PC-3 (cell line): Measurements from ENCODE around the gene RALGPS1. TPM values are rescaled to one million over a fixed set of nuclear protein-coding genes. Genes with fewer than 3 reads are reported as not detected.

Source experiments
- ATAC-seq: fragments of 200-7000 bp; cut with Tn5 transposase; 2 replicates; pipeline ENCODE4 v1.9.1; 2020; ENCODE audit warnings: mild to moderate bottlenecking, moderate library complexity
- BruUV-seq: library from RNA; stranded (reverse); fragments of 400-500 nt; replicated peaks from 2 replicates; lab custom pipeline; 2021; lab: Mats Ljungman, UMichigan
- CTCF ChIA-PET: fragments of 300-600 bp; sonication (Branson Sonifier 250); formaldehyde crosslinking; loops from one replicate; lab custom pipeline; 2022; ENCODE audit warnings: antibody characterized with exemption; lab: Charles Lee
- POLR2A ChIA-PET: fragments of 300-600 bp; sonication (Branson Sonifier 250); formaldehyde crosslinking; loops from one replicate; lab custom pipeline; 2022; ENCODE audit warnings: antibody characterized with exemption; ENCODE audit not compliant: unreplicated experiment; lab: Charles Lee
- DNase-seq: peaks from one replicate; pipeline ENCODE4 v3.0.0-alpha.2; 2015
- H2AFZ ChIP-seq: fragments of 300-600 bp; sonication (generic); 2 replicates; pipeline ENCODE4 v1.6.0; 2016; ENCODE audit warnings: antibody characterized with exemption, low read length
- H3F3A ChIP-seq: fragments of 300-600 bp; sonication (generic); one replicate; pipeline ENCODE4 v1.6.0; 2017; ENCODE audit warnings: antibody characterized with exemption, low read length, control low read depth, mild to moderate bottlenecking; ENCODE audit not compliant: unreplicated experiment
- H3K27ac ChIP-seq: fragments of 300-600 bp; sonication (generic); 2 replicates; pipeline ENCODE4 v1.5.1; 2016; ENCODE audit warnings: mild to moderate bottlenecking, low read length
- H3K27me3 ChIP-seq: fragments of 300-600 bp; sonication (generic); 2 replicates; pipeline ENCODE4 v1.6.1; 2016; ENCODE audit warnings: low read length, mixed read lengths
- H3K36me3 ChIP-seq: fragments of 300-600 bp; sonication (generic); 2 replicates; pipeline ENCODE4 v1.6.1; 2016; ENCODE audit warnings: low read depth, mixed run types, low read length, mixed read lengths
- H3K4me1 ChIP-seq: fragments of 300-600 bp; sonication (generic); 2 replicates; pipeline ENCODE4 v1.5.1; 2016; ENCODE audit warnings: low read length; ENCODE audit not compliant: insufficient read depth
- H3K4me2 ChIP-seq: fragments of 300-600 bp; sonication (generic); 2 replicates; pipeline ENCODE4 v1.6.0; 2016; ENCODE audit warnings: low read length
- H3K4me3 ChIP-seq: fragments of 300-600 bp; sonication (generic); 2 replicates; pipeline ENCODE4 v1.5.1; 2016; ENCODE audit warnings: mild to moderate bottlenecking, low read length, mixed read lengths
- H3K79me2 ChIP-seq: fragments of 300-600 bp; sonication (generic); 2 replicates; pipeline ENCODE4 v1.6.1; 2017; ENCODE audit warnings: low read length, mixed read lengths
- H3K9ac ChIP-seq: fragments of 300-600 bp; sonication (generic); 2 replicates; pipeline ENCODE4 v1.6.0; 2016; ENCODE audit warnings: mild to moderate bottlenecking, low read length
- H3K9me2 ChIP-seq: fragments of 300-600 bp; sonication (generic); replicated peaks from 2 replicates; pipeline ENCODE4 v1.6.1; 2016; ENCODE audit warnings: mixed run types, low read length, mixed read lengths
- H3K9me3 ChIP-seq: fragments of 300-600 bp; sonication (generic); 2 replicates; pipeline ENCODE4 v1.6.1; 2016; ENCODE audit warnings: low read length, mixed read lengths
- H4K20me1 ChIP-seq: fragments of 300-600 bp; sonication (generic); 2 replicates; pipeline ENCODE4 v1.6.1; 2016; ENCODE audit warnings: low read length, mixed read lengths
- CTCF ChIP-seq: fragments of 300-600 bp; sonication (generic); conservative IDR thresholded peaks from 2 replicates; pipeline ENCODE4 v1.5.1; 2017; ENCODE audit warnings: antibody characterized with exemption, low read depth, mild to moderate bottlenecking, low read length
- EZH2 ChIP-seq: fragments of 300-600 bp; sonication (generic); IDR thresholded peaks from one replicate; pipeline ENCODE4 v1.6.1; 2017; ENCODE audit warnings: antibody characterized with exemption, mild to moderate bottlenecking, low read length; ENCODE audit not compliant: unreplicated experiment
- EZH2phosphoT487 ChIP-seq: fragments of 300-600 bp; sonication (generic); IDR thresholded peaks from 2 replicates; pipeline ENCODE4 v1.6.1; 2018; ENCODE audit warnings: mild to moderate bottlenecking, antibody characterized with exemption, low read length, borderline replicate concordance
- intact Hi-C: fragments of 100-400 bp; cut with micrococcal nuclease; formaldehyde crosslinking; loops from 2 replicates; pipeline ENCODE4 v1.9.0; 2023
- total RNA-seq: library from RNA; depleted of rRNA; stranded (reverse); fragments of >200 nt; gene quantifications from 2 replicates; pipeline ENCODE4 v1.2.3, GENCODE V29; 2014

Gene RALGPS1
- total RNA-seq, 1 experiment from 2014 or later = 10.2 TPM

- H3K27ac ChIP-seq = no peak overlapping the region
- ChIA-PET CTCF (no interaction called here), POLR2A (no interaction called here)
- H3K4me2 ChIP-seq = no peak overlapping the region
- no peak overlapping the region for H3K4me3 ChIP-seq
- ATAC-seq = no peak
- H3K9ac ChIP-seq = no peak overlapping the region
- H3K36me3 ChIP-seq = no peaks in the 10 kb centered on the region
- H2AFZ ChIP-seq = no peak overlapping the region
- H3K27me3 ChIP-seq = no peaks in the 10 kb centered on the region
- TF ChIP-seq EZH2phosphoT487 = no peak
- TF ChIP-seq EZH2 = no peak
- no peak for TF ChIP-seq CTCF
- BruUV-seq = no TSS peak
- no peak for DNase-seq
- no peaks in the 10 kb centered on the region for H3F3A ChIP-seq
- H4K20me1 ChIP-seq = no peaks in the 10 kb centered on the region
- no peaks in the 10 kb centered on the region for H3K9me2 ChIP-seq
- H3K79me2 ChIP-seq = no peaks in the 10 kb centered on the region
- H3K4me1 ChIP-seq = no peaks in the 10 kb centered on the region
- no peaks in the 10 kb centered on the region for H3K9me3 ChIP-seq
- intact Hi-C loops = no loop called here
Observed at GRCh38 chr9:127148014-127148413, 233.4 kb downstream of the RALGPS1 start.

GRCh38 chr9:127149010-127149409 lies 234.4 kb downstream of the RALGPS1 start:
- POLR2A ChIA-PET = no interaction called here

More at GRCh38 chr9:127149010-127149409, 234.4 kb downstream of the RALGPS1 start:
- no peaks in the 10 kb centered on the region for H3K36me3 ChIP-seq
- intact Hi-C loops = no loop called here
- BruUV-seq = no TSS peak
- no peaks in the 10 kb centered on the region for H3K27me3 ChIP-seq
- ATAC-seq = no peak
- H3K9me2 ChIP-seq = no peaks in the 10 kb centered on the region
- no peak for TF ChIP-seq EZH2
- no peak for TF ChIP-seq EZH2phosphoT487
- no peak for TF ChIP-seq CTCF
- H3F3A ChIP-seq = no peaks in the 10 kb centered on the region
- no peaks in the 10 kb centered on the region for H3K9me3 ChIP-seq
- H2AFZ ChIP-seq = no peak overlapping the region
- CTCF ChIA-PET = no interaction called here
- no peak overlapping the region for H3K4me2 ChIP-seq
- H3K4me1 ChIP-seq = no peaks in the 10 kb centered on the region
- no peak overlapping the region for H3K4me3 ChIP-seq
- no peaks in the 10 kb centered on the region for H4K20me1 ChIP-seq
- DNase-seq = no peak
- H3K79me2 ChIP-seq = no peaks in the 10 kb centered on the region
- no peak overlapping the region for H3K27ac ChIP-seq
- no peak overlapping the region for H3K9ac ChIP-seq
